ENCODE measurements around the gene FRYL.
"Not testable (repeated sequence)": the region's sequence is repeated elsewhere in the genome, so short reads cannot be mapped to it uniquely, and the experiment has no call there.

Gene FRYL

DNA sequence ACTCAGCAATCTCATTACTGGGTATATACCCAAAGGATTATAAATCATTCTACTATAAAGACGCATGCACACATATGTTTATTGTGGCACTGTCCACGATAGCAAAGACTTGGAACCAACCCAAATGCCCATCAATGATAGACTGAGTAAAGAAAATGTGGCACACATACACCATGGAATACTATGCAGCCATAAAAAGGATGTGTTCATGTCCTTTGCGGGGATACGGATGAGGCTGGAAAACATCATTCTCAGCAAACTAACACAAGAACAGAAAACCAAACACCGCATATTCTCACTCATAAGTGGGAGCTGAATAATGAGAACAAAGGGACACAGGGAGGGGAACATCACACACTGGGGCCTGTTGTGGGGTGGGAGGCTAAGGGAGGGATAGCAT is 141.5 kb downstream of the FRYL start:
- not testable (repeated sequence) for H3K4me1 ChIP-seq (ENCODE audit: control insufficient read depth, insufficient read depth, low read length); H3K9me3 ChIP-seq (ENCODE audit: control insufficient read depth in 2 of 2, low read length in 2 of 2); H3K4me3 ChIP-seq (ENCODE audit: low read length in 2 of 2); H3K9ac ChIP-seq (ENCODE audit: low read length in 2 of 2); H3K36me3 ChIP-seq (ENCODE audit: control insufficient read depth in 2 of 2, insufficient read depth in 2 of 2, low read length in 2 of 2); H3K27me3 ChIP-seq (ENCODE audit: control insufficient read depth in 1 of 2, insufficient read depth in 2 of 2, low read length in 2 of 2); H3K27ac ChIP-seq (ENCODE audit: low read length)

DNA sequence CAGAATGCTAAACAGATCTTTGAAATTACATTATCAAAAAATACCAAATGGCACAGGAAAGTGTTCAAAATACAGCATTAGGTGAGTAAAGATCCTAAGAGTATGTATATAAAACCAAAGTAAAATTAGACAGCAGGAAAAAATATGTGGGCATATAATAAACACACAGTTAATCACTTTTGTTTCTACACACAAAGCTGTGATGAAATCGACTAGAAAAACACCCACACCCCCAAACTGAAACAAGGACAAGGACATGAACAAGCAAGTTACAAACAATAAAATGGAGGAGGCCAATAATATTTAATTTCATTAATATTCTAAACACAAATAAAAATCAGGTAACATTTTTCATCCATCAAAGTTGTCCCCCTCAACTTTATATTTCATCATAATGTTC is 143.2 kb downstream of the FRYL start:
- H3K9ac ChIP-seq (ENCODE audit: low read length in 2 of 2): no peak overlapping the region
- H3K27me3 ChIP-seq (ENCODE audit: control insufficient read depth in 1 of 2, insufficient read depth in 2 of 2, low read length in 2 of 2): no peaks in the 10 kb centered on the region
- H3K9me3 ChIP-seq (ENCODE audit: control insufficient read depth in 2 of 2, low read length in 2 of 2): no peaks in the 10 kb centered on the region
- H3K27ac ChIP-seq (ENCODE audit: low read length): no peak overlapping the region
- no peaks in the 10 kb centered on the region for H3K4me1 ChIP-seq (ENCODE audit: control insufficient read depth, insufficient read depth, low read length)
- H3K4me3 ChIP-seq (ENCODE audit: low read length in 2 of 2): no peak overlapping the region
- H3K36me3 ChIP-seq (ENCODE audit: control insufficient read depth in 2 of 2, insufficient read depth in 2 of 2, low read length in 2 of 2): peaks cover 0 to 2% of the 10 kb centered on the region in 2 donors

DNA sequence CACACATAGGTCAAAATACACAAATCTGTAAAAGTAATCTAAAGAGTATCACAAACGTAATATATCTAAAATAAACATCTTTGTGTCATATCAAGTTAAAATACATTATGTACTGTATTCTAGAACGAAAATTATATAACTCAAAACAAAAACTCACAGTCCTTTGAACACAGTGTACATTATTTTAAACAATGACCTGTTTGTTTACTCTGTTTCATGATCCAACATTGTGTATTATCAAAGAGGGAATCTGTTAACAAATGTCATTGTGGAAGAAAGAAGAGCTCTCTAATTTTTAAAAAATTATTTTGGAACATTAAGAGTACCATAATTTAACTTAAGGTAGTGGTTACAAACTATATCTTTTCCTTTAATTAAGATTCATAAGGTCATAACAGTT is 144.1 kb downstream of the FRYL start:
- Histone ChIP-seq H3K36me3 (ENCODE audit: control insufficient read depth in 2 of 2, insufficient read depth in 2 of 2, low read length in 2 of 2) (peaks cover 0 to 2% of the 10 kb centered on the region in 2 donors), H3K9ac (ENCODE audit: low read length in 2 of 2) (no peak overlapping the region), H3K27me3 (ENCODE audit: control insufficient read depth in 1 of 2, insufficient read depth in 2 of 2, low read length in 2 of 2) (no peaks in the 10 kb centered on the region), H3K4me3 (ENCODE audit: low read length in 2 of 2) (no peak overlapping the region), H3K27ac (ENCODE audit: low read length) (no peak overlapping the region), H3K4me1 (ENCODE audit: control insufficient read depth, insufficient read depth, low read length) (no peaks in the 10 kb centered on the region), H3K9me3 (ENCODE audit: control insufficient read depth in 2 of 2, low read length in 2 of 2) (no peaks in the 10 kb centered on the region)

DNA sequence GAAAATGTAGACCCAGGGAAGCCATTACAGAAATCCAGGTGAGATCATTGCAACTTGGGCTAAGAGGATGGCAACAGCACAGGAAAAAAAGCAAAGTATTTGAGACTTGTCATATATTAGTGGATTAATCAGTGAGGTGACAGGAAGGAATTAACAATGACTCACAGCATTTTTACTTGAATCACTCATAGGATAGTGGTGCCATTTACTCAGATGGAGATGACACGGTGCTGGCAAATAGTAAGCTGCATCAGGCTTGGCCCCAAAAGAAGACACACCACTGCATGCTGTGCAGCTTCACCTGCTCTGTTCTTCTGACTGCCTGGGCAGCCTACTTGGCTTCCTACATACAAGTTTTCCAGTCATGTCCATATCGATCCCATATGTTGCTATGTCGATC is 144.8 kb downstream of the FRYL start:
- no peaks in the 10 kb centered on the region for H3K27me3 ChIP-seq (ENCODE audit: control insufficient read depth in 1 of 2, insufficient read depth in 2 of 2, low read length in 2 of 2)
- no peak overlapping the region for H3K4me3 ChIP-seq (ENCODE audit: low read length in 2 of 2)
- H3K4me1 ChIP-seq (ENCODE audit: control insufficient read depth, insufficient read depth, low read length): no peaks in the 10 kb centered on the region
- H3K36me3 ChIP-seq (ENCODE audit: control insufficient read depth in 2 of 2, insufficient read depth in 2 of 2, low read length in 2 of 2): peaks cover 0 to 2% of the 10 kb centered on the region in 2 donors
- H3K27ac ChIP-seq (ENCODE audit: low read length): no peak overlapping the region
- H3K9ac ChIP-seq (ENCODE audit: low read length in 2 of 2): no peak overlapping the region
- no peaks in the 10 kb centered on the region for H3K9me3 ChIP-seq (ENCODE audit: control insufficient read depth in 2 of 2, low read length in 2 of 2)

DNA sequence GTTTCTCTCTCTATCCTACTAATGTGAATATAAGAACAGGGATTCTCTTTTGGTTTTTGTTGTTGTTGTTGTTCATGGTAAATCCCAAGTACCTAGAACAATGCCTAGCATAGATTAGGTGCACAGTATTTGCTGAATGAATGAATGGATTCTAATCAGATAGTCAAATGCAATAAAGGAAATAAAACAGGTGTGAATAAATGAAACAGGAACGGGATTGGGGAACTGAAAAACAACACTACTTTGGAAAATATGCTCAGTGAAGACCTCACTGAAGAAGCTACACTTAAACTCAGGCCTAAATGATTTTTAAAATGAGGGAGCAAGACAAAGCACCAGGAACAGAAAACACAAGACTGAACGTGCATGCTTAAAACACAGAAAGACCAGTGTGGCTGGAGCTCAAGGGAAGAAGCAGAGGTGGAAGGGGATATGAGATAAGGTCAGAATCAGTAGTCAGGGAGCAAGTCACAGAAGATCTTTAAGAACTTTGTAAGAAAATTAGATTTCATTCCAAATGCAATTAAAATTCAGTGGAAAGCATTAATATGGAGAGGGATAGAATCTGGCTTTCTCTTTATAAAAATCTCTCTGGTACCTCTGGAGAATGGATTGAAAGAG is 145.3 kb downstream of the FRYL start:
- H3K27me3 ChIP-seq (ENCODE audit: control insufficient read depth in 1 of 2, insufficient read depth in 2 of 2, low read length in 2 of 2): no peaks in the 10 kb centered on the region
- H3K27ac ChIP-seq (ENCODE audit: low read length): no peak overlapping the region
- no peak overlapping the region for H3K9ac ChIP-seq (ENCODE audit: low read length in 2 of 2)
- no peaks in the 10 kb centered on the region for H3K4me1 ChIP-seq (ENCODE audit: control insufficient read depth, insufficient read depth, low read length)
- no peaks in the 10 kb centered on the region for H3K9me3 ChIP-seq (ENCODE audit: control insufficient read depth in 2 of 2, low read length in 2 of 2)
- H3K36me3 ChIP-seq (ENCODE audit: control insufficient read depth in 2 of 2, insufficient read depth in 2 of 2, low read length in 2 of 2): peaks cover 0 to 2% of the 10 kb centered on the region in 2 donors
- H3K4me3 ChIP-seq (ENCODE audit: low read length in 2 of 2): no peak overlapping the region

DNA sequence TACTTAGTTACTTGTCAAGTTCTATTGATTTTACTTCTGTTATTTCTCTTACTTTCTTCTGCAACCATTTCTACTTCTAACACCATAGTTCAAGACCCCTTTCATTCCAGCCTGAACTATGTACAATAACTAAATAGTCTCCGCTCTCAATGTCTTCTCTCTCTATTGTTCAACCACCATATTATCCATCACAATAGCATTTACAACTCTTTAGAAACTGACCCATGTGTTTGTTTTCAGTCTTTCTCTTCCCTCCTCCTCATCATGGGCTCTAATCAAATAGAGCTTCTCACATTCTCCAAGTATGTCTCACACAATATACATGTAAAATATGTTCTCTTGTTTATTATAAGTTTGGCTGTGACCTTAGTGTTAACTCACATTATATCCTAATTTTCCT is 146.4 kb downstream of the FRYL start:
- H3K27ac ChIP-seq (ENCODE audit: low read length): no peak overlapping the region

DNA sequence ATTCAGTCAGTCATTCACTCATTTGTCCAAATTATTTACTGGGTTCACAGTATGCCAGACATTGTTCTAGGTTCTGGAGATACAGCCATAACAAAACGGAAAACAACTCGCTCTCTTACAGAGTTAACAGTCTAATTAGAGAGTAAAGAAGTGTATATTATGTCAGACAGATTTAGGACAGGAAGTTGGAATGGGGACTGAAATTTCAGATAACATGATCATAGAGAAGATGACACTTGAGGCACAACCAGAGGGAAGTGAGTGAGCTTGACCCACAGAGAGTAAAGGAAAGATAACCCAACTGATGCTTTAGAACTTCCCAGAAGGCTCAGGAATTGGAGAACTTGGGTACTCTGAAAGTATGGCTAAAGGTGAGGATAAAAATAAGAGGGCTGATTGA is 150.6 kb downstream of the FRYL start:
- Histone ChIP-seq H3K36me3 (ENCODE audit: control insufficient read depth in 2 of 2, insufficient read depth in 2 of 2, low read length in 2 of 2) (peaks cover 0 to 2% of the 10 kb centered on the region in 2 donors), H3K9ac (ENCODE audit: low read length in 2 of 2) (no peak overlapping the region), H3K4me1 (ENCODE audit: control insufficient read depth, insufficient read depth, low read length) (no peaks in the 10 kb centered on the region), H3K27me3 (ENCODE audit: control insufficient read depth in 1 of 2, insufficient read depth in 2 of 2, low read length in 2 of 2) (no peaks in the 10 kb centered on the region), H3K27ac (ENCODE audit: low read length) (no peak overlapping the region), H3K4me3 (ENCODE audit: low read length in 2 of 2) (no peak overlapping the region), H3K9me3 (ENCODE audit: control insufficient read depth in 2 of 2, low read length in 2 of 2) (no peaks in the 10 kb centered on the region)

More for the DNA sequence above, 146.4 kb downstream of the FRYL start:
- Histone ChIP-seq H3K4me3 (ENCODE audit: low read length in 2 of 2) (no peak overlapping the region), H3K9me3 (ENCODE audit: control insufficient read depth in 2 of 2, low read length in 2 of 2) (no peaks in the 10 kb centered on the region), H3K36me3 (ENCODE audit: control insufficient read depth in 2 of 2, insufficient read depth in 2 of 2, low read length in 2 of 2) (peaks cover 0 to 2% of the 10 kb centered on the region in 2 donors), H3K4me1 (ENCODE audit: control insufficient read depth, insufficient read depth, low read length) (no peaks in the 10 kb centered on the region), H3K9ac (ENCODE audit: low read length in 2 of 2) (no peak overlapping the region), H3K27me3 (ENCODE audit: control insufficient read depth in 1 of 2, insufficient read depth in 2 of 2, low read length in 2 of 2) (no peaks in the 10 kb centered on the region)

DNA sequence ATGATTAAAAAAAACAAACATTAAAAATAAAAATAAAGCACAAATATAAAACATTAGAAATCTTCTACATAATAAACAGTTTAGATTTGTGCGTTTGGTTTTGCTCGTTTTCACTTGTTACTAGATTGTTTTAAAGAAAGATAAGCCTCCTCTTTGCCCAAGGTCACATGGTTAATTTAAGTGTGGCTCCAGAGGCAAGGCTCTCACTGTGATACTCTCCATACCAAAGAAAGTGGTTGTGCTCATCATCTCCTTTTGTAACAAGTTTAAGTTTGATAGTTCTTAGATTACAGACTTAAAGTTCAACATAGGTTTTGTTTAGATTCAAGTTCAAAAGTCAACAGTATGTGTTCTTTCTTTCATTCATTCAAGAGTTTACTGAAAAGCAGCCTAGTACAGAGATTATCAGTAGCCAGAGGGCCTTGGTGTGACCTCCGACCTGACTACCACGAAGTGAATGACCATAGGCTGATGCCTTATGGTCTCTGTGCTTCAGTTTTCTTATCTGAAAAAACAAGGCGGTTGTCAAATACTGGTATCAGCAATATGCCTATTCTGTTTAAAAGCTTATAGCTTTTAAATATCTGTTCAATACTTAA is 156.8 kb downstream of the FRYL start:
- Histone ChIP-seq H3K4me1 (ENCODE audit: control insufficient read depth, insufficient read depth, low read length) (no peaks in the 10 kb centered on the region), H3K27ac (ENCODE audit: low read length) (no peak overlapping the region), H3K27me3 (ENCODE audit: control insufficient read depth in 1 of 2, insufficient read depth in 2 of 2, low read length in 2 of 2) (no peaks in the 10 kb centered on the region), H3K9me3 (ENCODE audit: control insufficient read depth in 2 of 2, low read length in 2 of 2) (no peaks in the 10 kb centered on the region), H3K36me3 (ENCODE audit: control insufficient read depth in 2 of 2, insufficient read depth in 2 of 2, low read length in 2 of 2) (peaks cover 0 to 15% of the 10 kb centered on the region in 2 donors), H3K9ac (ENCODE audit: low read length in 2 of 2) (no peak overlapping the region), H3K4me3 (ENCODE audit: low read length in 2 of 2) (no peak overlapping the region)

DNA sequence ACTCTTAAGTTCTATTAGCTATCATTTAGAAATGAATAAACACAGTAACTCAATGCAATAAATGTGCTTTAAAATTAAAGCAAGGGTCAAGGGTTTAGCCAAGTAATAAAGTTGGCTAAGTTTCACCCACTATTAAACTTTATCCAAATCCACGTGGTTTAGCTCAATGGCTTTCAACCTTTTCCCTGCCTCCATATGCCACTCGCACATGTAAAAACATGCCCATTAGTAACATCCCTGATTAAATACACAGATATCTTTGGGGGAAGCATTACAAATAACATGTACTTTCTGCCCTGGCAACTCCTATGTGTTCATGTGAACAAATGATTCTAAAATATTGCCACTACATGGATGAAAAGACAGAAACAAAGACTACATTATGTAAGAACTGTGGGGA is 159.2 kb downstream of the FRYL start:
- Histone ChIP-seq H3K9me3 (ENCODE audit: control insufficient read depth in 2 of 2, low read length in 2 of 2) (no peaks in the 10 kb centered on the region), H3K27ac (ENCODE audit: low read length) (no peak overlapping the region), H3K4me3 (ENCODE audit: low read length in 2 of 2) (no peak overlapping the region), H3K9ac (ENCODE audit: low read length in 2 of 2) (no peak overlapping the region), H3K36me3 (ENCODE audit: control insufficient read depth in 2 of 2, insufficient read depth in 2 of 2, low read length in 2 of 2) (peaks cover 2 to 20% of the 10 kb centered on the region in 2 donors), H3K27me3 (ENCODE audit: control insufficient read depth in 1 of 2, insufficient read depth in 2 of 2, low read length in 2 of 2) (no peaks in the 10 kb centered on the region), H3K4me1 (ENCODE audit: control insufficient read depth, insufficient read depth, low read length) (no peaks in the 10 kb centered on the region)

DNA sequence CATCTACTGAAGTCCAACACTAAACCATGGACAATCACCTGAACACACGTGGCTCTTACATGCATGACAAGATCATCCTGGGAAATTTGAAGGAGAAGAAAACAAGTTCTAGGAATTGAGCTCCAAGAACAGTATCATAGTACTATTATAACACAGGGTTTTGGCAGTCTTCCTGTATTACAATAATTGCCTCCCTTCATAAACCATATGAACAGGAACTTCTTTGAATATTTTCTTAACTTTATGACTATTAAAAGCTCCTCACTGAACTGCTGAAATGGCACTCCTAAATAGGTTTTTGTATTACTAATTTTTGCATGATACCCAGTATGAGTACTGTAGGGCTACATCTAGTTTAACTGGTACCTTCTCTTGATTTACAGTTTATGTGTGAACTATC is 160.0 kb downstream of the FRYL start:
- Histone ChIP-seq H3K9me3 (ENCODE audit: control insufficient read depth in 2 of 2, low read length in 2 of 2) (no peaks in the 10 kb centered on the region), H3K4me1 (ENCODE audit: control insufficient read depth, insufficient read depth, low read length) (no peaks in the 10 kb centered on the region), H3K4me3 (ENCODE audit: low read length in 2 of 2) (no peak overlapping the region), H3K36me3 (ENCODE audit: control insufficient read depth in 2 of 2, insufficient read depth in 2 of 2, low read length in 2 of 2) (peaks cover 2 to 20% of the 10 kb centered on the region in 2 donors), H3K9ac (ENCODE audit: low read length in 2 of 2) (no peak overlapping the region), H3K27ac (ENCODE audit: low read length) (no peak overlapping the region), H3K27me3 (ENCODE audit: control insufficient read depth in 1 of 2, insufficient read depth in 2 of 2, low read length in 2 of 2) (no peaks in the 10 kb centered on the region)

DNA sequence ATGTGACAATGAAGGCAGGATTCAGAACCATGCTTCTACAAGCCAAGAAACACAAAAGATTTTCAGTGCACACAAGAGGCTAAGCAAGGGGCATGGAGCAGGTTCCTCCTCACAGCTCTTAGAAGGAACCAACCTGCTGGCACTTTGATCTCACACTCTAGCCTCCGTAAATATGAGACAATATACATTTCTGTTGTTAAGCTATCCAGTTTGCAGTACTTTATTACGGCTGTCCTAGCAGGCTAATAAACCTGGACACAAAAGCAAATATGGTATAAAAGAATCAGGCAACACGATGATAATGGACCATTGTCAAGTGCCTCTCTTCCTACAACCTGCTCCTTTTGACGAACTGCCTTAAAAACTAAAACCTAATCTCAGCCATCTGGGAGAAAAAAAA is 175.6 kb downstream of the FRYL start:
- no peak overlapping the region for H3K9ac ChIP-seq (ENCODE audit: low read length in 2 of 2)
- no peak overlapping the region for H3K4me3 ChIP-seq (ENCODE audit: low read length in 2 of 2)
- peaks cover 0 to 3% of the 10 kb centered on the region in 2 donors for H3K36me3 ChIP-seq (ENCODE audit: control insufficient read depth in 2 of 2, insufficient read depth in 2 of 2, low read length in 2 of 2)
- no peaks in the 10 kb centered on the region for H3K9me3 ChIP-seq (ENCODE audit: control insufficient read depth in 2 of 2, low read length in 2 of 2)
- no peak overlapping the region for H3K27ac ChIP-seq (ENCODE audit: low read length)
- no peaks in the 10 kb centered on the region for H3K4me1 ChIP-seq (ENCODE audit: control insufficient read depth, insufficient read depth, low read length)
- H3K27me3 ChIP-seq (ENCODE audit: control insufficient read depth in 1 of 2, insufficient read depth in 2 of 2, low read length in 2 of 2): no peaks in the 10 kb centered on the region

Data from stomach smooth muscle (tissue), 2 donors.